HG03108 (cell line): ENCODE measurements around the gene SFI1.
A peak's percentile ranks its signal among the peaks of the same experiment; 100 is the strongest.
"Not testable (repeated sequence)": the region's sequence is repeated elsewhere in the genome, so short reads cannot be mapped to it uniquely, and the experiment has no call there.

Source experiments
- ATAC-seq: cut with Tn5 transposase; IDR thresholded peaks from one replicate; pipeline ENCODE4 v1.9.1; 2021; ENCODE audit warnings: moderate library complexity; ENCODE audit not compliant: unreplicated experiment

SFI1 gene

GRCh38 chr22:31496007-31496734 lies at the start of gene SFI1:
Gene SFI1, plus strand, starts transcription at chr22:31496536. Its CDS starts 11,749 bp downstream, at chr22:31508285.
- peak; percentile 67 for ATAC-seq

GRCh38 chr22:31446767-31447166 lies 49.6 kb upstream of the SFI1 start:
- no peak for ATAC-seq

- no peak for ATAC-seq
Measured at GRCh38 chr22:31447337-31447736, 49.0 kb upstream of the SFI1 start.

GRCh38 chr22:31448382-31448781 lies 48.0 kb upstream of the SFI1 start:
- no peak for ATAC-seq

- ATAC-seq: no peak
Measured at GRCh38 chr22:31449506-31449905, 46.8 kb upstream of the SFI1 start.

- no peak for ATAC-seq
Measured at GRCh38 chr22:31451709-31452571, 44.4 kb upstream of the SFI1 start.

- no peak for ATAC-seq
Measured at GRCh38 chr22:31461699-31462098, 34.6 kb upstream of the SFI1 start.

GRCh38 chr22:31465307-31465706 lies 31.0 kb upstream of the SFI1 start:
- ATAC-seq: no peak

- no peak for ATAC-seq
Measured at GRCh38 chr22:31474743-31475142, 21.6 kb upstream of the SFI1 start.

GRCh38 chr22:31475800-31476199 lies 20.5 kb upstream of the SFI1 start:
- no peak for ATAC-seq

- no peak for ATAC-seq
Measured at GRCh38 chr22:31477329-31477728, 19.0 kb upstream of the SFI1 start.

GRCh38 chr22:31481129-31481528 lies 15.2 kb upstream of the SFI1 start:
- no peak for ATAC-seq

GRCh38 chr22:31482470-31482869 lies 13.9 kb upstream of the SFI1 start:
- not testable (repeated sequence) for ATAC-seq

- ATAC-seq: not testable (repeated sequence)
Measured at GRCh38 chr22:31486369-31486768, 10.0 kb upstream of the SFI1 start.

- ATAC-seq: no peak
Measured at GRCh38 chr22:31486951-31487350, 9.4 kb upstream of the SFI1 start.

- ATAC-seq: no peak
Measured at GRCh38 chr22:31488346-31488883, 7.9 kb upstream of the SFI1 start.

- ATAC-seq: no peak
Measured at GRCh38 chr22:31488988-31489617, 7.2 kb upstream of the SFI1 start.

GRCh38 chr22:31489632-31490495 lies 6.5 kb upstream of the SFI1 start, which contains the start of gene EIF4ENIF1:
Gene EIF4ENIF1, minus strand, starts transcription at chr22:31489842. Its CDS starts 1,124 bp downstream, at chr22:31488718.
- ATAC-seq: no peak

GRCh38 chr22:31490496-31490925 lies 5.8 kb upstream of the SFI1 start:
- ATAC-seq: peak; percentile 47
